Colonic mucosa (tissue), 4 donors: ENCODE measurements around the gene CCL4. TPM values are rescaled to one million over a fixed set of nuclear protein-coding genes. Genes with fewer than 3 reads are reported as not detected.

ENCODE experiments used
- DNase-seq: peaks from one replicate; pipeline ENCODE4 v3.0.0-alpha.2; 2020
- H3K27ac ChIP-seq: fragments of 200-600 bp; one replicate; pipeline ENCODE4 v1.8.0; 2021
- H3K27me3 ChIP-seq: fragments of 200-600 bp; one replicate; pipeline ENCODE4 v1.8.0; 2021
- H3K36me3 ChIP-seq: fragments of 200-600 bp; one replicate; pipeline ENCODE4 v1.8.0; 2021
- H3K4me1 ChIP-seq: fragments of 200-600 bp; one replicate; pipeline ENCODE4 v1.8.0; 2021; ENCODE audit warnings: mild to moderate bottlenecking
- H3K4me3 ChIP-seq: fragments of 200-600 bp; one replicate; pipeline ENCODE4 v1.8.0; 2021
- H3K9ac ChIP-seq, 2 donors: one replicate each; pipeline ENCODE4 v1.7.0; 2013; ENCODE audit warnings: control low read depth in 2 of 2, low read depth in 2 of 2, low read length in 2 of 2
- H3K9me3 ChIP-seq: fragments of 200-600 bp; one replicate; pipeline ENCODE4 v1.8.0; 2021
- intact Hi-C: fragments of 100-400 bp; cut with DNase I; formaldehyde crosslinking; loops from one replicate; pipeline ENCODE4 v1.14.1; 2022
- total RNA-seq, 2 donors: library from RNA; stranded (reverse); fragmentation: NEBNext Ultra II Directional in 1 of 2; extraction: Animal tissue kit (Norgen Biotek cat#: 25700) in 1 of 2; gene quantifications; one replicate each; pipeline ENCODE4 v1.2.1, GENCODE V29; 2021
- TF ChIP-seq, protein P1 (sequence below): fragments of 200-600 bp; IDR thresholded peaks from one replicate; pipeline ENCODE4 v1.8.0; 2022; ENCODE audit warnings: antibody characterized with exemption, mild to moderate bottlenecking
- donor health status: healthy.
- donor health status: DM: no; HTN: no; CAD: no.
- donor health status: DM: no; HTN: no; CAD: no.

CCL4 gene
- total RNA-seq, 2 donors from 2014 or later: 1.2 to 3.8 TPM

DNA sequence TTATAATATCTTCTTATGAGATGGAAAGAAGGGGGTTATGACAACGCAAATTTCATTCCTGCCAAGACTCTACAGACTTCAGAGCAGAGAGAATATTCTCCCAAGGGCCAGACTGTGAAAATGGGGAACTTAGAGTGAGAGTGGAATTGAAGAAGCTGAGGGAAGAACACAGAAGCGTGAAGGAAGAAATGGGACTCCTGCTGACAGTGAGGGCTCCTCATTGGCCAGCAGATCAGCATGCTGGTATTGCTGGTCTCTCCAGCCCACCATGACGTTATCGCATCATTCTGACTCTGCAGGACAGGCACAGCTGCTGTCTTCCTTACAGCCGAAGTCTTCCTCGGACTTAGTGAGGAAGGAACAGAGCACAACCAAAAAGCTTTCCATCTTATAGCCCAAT, 24.3 kb downstream of the CCL4 start:
- H3K27me3 ChIP-seq: no peaks in the 10 kb centered on the region
- TF ChIP-seq, protein P1, sequence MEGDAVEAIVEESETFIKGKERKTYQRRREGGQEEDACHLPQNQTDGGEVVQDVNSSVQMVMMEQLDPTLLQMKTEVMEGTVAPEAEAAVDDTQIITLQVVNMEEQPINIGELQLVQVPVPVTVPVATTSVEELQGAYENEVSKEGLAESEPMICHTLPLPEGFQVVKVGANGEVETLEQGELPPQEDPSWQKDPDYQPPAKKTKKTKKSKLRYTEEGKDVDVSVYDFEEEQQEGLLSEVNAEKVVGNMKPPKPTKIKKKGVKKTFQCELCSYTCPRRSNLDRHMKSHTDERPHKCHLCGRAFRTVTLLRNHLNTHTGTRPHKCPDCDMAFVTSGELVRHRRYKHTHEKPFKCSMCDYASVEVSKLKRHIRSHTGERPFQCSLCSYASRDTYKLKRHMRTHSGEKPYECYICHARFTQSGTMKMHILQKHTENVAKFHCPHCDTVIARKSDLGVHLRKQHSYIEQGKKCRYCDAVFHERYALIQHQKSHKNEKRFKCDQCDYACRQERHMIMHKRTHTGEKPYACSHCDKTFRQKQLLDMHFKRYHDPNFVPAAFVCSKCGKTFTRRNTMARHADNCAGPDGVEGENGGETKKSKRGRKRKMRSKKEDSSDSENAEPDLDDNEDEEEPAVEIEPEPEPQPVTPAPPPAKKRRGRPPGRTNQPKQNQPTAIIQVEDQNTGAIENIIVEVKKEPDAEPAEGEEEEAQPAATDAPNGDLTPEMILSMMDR: no peak
- no peak overlapping the region for H3K9ac ChIP-seq
- intact Hi-C loops: no loop called here
- H3K4me3 ChIP-seq: no peak overlapping the region
- no peaks in the 10 kb centered on the region for H3K36me3 ChIP-seq
- DNase-seq: no peak
- peak overlapping the region; percentile 63 for H3K27ac ChIP-seq
- H3K4me1 ChIP-seq: peaks cover 11% of the 10 kb centered on the region
- H3K9me3 ChIP-seq: no peaks in the 10 kb centered on the region

DNA sequence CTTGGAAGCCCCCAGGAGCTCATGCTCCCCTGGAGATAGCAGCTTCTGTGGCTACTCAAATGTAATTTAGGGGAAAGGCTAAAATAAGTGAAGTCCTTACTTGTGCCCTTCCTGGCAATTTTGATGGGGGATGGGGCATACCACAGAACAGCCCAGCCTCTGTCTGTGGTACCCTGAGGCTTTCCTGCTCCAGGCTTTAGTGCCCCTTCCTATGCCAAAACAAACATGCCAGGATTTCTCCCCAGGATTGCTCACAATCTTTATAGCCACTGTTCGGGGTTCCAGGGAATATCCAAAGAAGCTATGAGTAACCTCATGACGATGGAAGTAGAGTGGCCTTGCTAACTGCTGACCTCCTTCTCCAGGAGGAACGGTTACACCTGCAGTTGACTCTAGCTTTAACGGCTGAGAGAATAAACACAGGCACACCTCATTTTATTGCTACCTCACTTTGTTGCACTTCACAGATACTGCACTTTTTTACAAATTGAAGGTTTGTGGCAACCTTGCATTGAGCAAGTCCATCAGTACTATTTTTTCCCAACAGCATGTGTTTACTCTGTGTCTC, 24.9 kb downstream of the CCL4 start:
- Histone ChIP-seq H3K4me1 (peaks cover 17% of the 10 kb centered on the region), H3K36me3 (no peaks in the 10 kb centered on the region), H3K9me3 (no peaks in the 10 kb centered on the region), H3K4me3 (no peak overlapping the region), H3K27me3 (no peaks in the 10 kb centered on the region), H3K9ac (peak overlapping the region in 1 of 2 donors; percentile 41), H3K27ac (peak overlapping the region; percentile 63)
- intact Hi-C loops: no loop called here
- TF ChIP-seq, protein P1: no peak
- DNase-seq: peak; percentile 82

DNA sequence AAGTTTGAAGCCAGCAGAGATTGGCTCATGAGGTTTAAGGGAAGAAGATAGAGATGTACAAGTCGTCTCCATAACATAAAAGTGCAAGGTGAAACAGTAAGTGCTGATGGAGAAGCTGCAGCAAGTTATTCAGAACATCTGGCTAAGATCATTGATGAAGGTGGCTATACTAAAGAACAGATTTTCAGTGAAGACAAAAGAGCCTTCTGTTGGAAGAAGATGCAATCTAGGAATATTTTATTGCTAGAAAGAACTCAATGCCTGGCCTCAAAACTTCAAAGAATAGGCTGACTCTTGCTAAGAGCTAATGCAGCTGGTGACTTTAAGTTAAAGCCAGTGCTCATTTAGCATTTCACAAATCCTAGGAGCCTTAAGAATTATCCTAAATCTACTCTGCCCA, 26.0 kb downstream of the CCL4 start:
- peak overlapping the region; percentile 63 for H3K27ac ChIP-seq
- H3K36me3 ChIP-seq: no peaks in the 10 kb centered on the region
- DNase-seq: no peak
- H3K27me3 ChIP-seq: no peaks in the 10 kb centered on the region
- H3K9ac ChIP-seq: no peak overlapping the region
- H3K9me3 ChIP-seq: no peaks in the 10 kb centered on the region
- intact Hi-C loops: no loop called here
- no peak overlapping the region for H3K4me3 ChIP-seq
- TF ChIP-seq, protein P1: no peak
- H3K4me1 ChIP-seq: peaks cover 24% of the 10 kb centered on the region

DNA sequence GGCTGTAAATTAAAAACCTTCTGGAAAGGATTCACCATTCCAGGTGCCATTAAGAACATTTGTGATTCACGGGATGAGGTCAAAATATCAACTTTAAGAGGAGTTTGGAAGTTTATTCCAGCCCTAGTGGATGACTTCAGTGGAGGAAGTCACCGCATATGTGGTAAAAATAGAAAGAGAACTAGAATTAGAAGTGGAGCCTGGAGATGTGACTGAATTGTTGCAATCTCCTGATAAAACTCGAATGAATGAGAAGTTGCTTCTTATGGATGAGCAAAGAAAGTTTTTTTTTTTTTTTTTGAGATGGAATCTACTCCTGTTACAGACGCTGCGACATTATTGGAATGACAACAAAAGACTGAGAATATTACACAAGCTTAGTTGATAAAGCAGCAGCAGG, 26.7 kb downstream of the CCL4 start:
- H3K4me1 ChIP-seq: peaks cover 24% of the 10 kb centered on the region
- no peak overlapping the region for H3K27ac ChIP-seq
- TF ChIP-seq, protein P1: no peak
- H3K9me3 ChIP-seq: no peaks in the 10 kb centered on the region
- no peaks in the 10 kb centered on the region for H3K36me3 ChIP-seq
- no peak overlapping the region for H3K4me3 ChIP-seq
- no peak for DNase-seq
- no peaks in the 10 kb centered on the region for H3K27me3 ChIP-seq
- H3K9ac ChIP-seq: no peak overlapping the region
- intact Hi-C loops: no loop called here

DNA sequence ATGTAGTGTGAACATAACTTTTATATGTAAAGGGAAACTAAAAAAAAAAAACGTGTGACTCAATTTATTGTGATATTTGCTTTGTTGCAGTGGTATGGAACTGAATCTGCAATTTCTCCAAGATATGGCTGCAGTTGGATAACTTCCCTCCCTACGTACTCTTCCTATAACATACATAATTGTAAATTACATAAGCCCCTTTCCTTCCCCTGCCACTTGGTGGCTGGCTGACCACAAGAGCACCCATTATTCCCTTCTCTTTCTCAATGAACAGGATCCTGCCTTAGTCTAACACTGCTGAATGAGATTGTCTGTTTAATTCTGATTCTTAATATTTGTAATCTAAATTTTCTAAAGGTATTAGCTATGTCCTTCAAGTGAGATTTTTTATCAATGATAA, 27.8 kb downstream of the CCL4 start:
- Histone ChIP-seq H3K36me3 (no peaks in the 10 kb centered on the region), H3K9ac (no peak overlapping the region), H3K4me1 (peaks cover 30% of the 10 kb centered on the region), H3K27me3 (no peaks in the 10 kb centered on the region), H3K9me3 (no peaks in the 10 kb centered on the region), H3K27ac (no peak overlapping the region), H3K4me3 (no peak overlapping the region)
- DNase-seq: no peak
- intact Hi-C loops: no loop called here
- TF ChIP-seq, protein P1: no peak
